ENCODE measurements around the gene ASB16. TPM values are rescaled to one million over a fixed set of nuclear protein-coding genes. Genes with fewer than 3 reads are reported as not detected.
"Not testable (repeated sequence)": the region's sequence is repeated elsewhere in the genome, so short reads cannot be mapped to it uniquely, and the experiment has no call there.

The ASB16 gene
- polyA plus RNA-seq, 1 donor = 26.9 TPM

DNA sequence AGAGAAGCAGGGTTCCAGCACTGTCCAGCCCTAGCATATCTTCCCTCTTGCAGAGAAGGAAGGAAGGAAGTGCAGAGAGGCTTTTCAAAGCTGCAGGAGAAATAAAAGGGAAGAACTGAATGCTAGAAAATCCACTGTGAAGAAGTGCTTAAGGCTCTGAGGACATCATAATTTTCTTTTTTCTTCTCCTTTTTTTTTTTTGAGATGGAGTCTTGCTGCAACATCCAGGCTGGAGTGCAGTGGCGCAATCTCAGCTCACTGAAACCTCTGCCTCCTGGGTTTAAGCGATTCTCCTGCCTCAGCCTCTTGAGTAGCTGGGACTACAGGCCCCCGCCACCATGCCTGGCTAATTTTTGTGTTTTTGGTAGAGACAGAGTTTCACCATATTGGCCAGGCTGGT is 21.4 kb upstream of the ASB16 start:
- not testable (repeated sequence) for DNase-seq

DNA sequence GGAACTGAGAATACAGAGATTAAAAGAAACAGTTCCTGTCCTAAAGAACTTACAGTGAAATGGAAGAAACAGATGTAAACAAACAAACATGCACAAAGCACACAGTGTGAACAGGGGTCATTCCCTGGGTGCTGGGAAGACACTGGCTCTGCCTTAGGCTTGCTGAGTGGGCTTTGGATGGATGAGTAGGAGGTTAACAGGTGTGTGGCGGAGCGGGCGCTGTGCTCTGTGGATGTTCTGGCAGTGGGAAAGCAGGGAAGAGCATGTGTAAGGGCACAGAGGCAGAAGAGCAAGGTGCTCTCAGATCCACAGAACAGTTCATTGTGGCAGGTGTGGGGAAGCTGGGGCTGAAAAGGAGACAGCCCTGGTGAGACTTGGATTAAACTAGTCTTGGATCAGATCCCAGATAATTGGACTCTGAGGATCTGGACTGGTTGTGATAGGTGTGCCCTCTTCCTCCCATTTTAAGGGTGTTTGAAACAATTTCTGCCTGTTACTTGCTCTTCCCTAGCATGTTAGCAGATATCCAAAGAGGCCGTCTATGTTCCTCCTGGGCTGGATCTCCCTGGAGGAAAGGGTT is 20.7 kb upstream of the ASB16 start:
- no peak for DNase-seq

DNA sequence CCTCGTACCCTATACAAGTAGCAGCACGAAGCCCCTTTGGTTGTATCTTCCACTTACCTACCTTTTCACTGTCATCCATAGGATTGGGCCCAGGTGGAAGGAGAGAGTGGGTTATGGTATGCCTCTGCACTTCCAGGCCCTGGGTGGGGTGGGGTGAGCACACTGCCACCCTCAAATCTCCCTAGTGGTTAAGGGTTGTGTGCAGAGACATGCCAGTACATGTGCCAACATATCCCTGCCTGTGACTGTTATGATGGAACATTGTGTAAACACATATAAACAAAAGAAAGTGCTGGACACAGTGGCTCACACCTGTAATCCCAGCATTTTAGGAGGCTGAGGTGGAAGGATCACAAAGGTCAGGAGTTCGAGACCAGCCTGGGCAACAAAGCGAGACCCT is 17.6 kb upstream of the ASB16 start:
- DNase-seq = no peak

DNA sequence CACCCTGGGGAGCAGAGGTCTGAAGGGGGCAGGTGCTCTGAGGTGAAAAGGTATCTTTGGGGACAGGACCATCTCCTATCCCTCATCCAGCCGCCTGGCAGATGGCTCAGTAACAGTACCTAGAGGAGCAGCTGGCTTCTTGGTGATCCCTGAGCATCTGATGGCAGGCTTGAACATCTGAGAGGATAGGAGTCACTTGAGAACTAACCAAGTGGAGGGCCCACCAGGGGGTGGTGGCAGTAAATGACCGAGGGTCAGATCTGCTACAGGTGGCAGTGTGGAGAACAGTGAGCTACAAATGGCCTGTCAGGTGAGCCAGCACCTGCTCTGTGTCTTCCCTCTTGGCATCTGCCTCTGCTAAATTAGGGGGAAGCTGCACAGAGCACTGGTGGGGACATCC is 15.0 kb upstream of the ASB16 start:
- no peak for DNase-seq

DNA sequence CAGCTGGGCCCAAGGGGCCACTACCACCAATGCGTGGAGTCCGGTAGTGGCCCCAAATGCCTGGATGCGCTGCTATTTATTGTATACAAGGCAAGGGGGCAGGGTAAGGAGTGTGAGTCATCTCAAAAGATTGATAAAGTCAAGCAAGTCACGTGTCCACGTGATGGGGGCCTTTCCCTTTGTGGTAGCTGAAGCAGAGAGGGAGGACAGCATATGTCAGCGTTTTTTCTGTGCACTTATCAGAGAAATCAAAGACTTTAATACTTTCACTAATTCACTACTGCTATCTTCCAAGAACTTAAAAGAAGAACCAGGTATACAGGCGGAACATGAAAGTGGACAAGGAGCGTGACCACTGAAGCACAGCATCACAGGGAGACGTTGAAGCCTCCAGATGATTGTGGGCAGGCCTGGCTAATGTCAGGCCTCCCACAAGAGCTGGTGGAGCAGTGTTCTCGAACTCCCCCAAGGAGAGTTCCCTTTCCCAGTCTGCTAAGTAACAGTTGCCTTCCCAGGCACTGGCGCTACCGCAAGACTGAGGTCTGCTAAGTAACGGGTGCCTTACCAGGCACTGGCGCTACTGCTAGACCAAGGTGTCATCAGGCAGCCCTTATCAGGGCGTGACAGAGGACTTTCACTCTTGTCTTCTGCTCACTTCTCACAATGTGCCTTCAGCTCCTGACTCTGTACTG is 10.8 kb upstream of the ASB16 start:
- DNase-seq = no peak

DNA sequence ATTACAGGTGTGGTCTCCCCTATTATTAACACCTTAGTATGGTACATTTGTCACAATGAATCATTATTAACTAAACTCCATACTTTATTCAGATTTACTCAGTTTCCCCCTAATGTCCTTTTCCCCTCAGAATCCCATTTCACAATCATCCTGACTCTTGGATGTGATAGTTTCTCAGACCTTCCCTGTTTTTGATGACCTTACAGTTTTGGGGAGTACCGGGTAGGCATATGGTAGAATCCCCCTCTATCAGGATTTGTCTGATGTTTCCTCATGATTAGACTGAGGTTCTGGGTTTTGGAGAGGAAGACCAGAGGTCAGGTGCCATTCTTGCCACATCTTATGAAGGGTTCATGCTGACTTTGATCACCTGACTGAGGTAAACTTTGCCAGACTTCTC is 6.0 kb upstream of the ASB16 start:
- no peak for DNase-seq

DNA sequence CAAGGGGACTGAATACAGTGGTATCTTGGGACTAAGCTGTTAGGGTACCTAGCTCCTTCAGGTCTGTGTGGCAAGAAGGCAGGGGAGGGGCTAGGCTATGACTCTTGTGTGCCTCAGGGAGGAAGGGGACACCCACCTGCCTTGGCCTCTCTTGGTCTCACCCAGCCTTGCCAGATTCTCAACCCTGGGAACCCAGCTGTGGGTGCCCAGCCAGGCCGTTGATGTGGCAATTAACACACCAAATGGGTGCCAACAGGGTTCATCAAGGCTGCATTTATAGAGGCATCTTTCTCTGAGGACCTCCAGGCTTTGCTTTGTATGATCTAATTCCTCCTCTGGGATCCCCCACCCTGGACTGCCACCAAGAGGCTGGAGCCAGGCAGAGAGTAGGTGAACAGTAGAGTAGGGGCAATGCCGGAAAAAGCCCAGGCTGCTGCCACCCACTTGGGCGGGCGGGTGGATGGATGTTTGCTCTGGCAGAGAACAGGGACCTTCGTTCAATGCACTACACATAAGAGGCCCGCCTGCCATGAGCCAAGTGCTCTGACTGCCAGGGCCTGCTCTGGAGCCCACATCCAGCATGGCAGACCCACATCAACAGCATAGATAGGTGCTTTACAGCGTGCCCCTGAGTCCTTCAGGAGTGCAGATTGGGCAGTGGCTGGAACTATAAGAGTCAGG is 3.2 kb upstream of the ASB16 start:
- DNase-seq = no peak

DNA sequence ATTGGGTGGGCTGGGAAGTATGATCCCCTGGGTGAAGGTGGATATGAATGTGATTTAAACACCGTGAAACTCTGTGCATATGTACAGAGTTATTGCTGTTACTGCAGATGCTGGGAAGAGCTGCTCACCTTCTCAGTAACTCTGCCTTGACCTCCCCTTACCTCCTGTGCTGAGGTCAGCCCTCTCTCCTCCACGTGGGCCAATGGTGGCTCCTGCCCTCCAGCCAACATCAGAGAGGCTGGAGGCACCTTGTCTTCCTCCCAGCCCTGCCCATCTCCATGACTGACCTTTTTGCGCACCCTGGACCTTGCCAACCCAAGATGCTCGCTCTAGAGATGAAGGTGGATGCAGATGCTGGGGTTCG is 387 bp upstream of the ASB16 start:
- DNase-seq = no peak

DNA sequence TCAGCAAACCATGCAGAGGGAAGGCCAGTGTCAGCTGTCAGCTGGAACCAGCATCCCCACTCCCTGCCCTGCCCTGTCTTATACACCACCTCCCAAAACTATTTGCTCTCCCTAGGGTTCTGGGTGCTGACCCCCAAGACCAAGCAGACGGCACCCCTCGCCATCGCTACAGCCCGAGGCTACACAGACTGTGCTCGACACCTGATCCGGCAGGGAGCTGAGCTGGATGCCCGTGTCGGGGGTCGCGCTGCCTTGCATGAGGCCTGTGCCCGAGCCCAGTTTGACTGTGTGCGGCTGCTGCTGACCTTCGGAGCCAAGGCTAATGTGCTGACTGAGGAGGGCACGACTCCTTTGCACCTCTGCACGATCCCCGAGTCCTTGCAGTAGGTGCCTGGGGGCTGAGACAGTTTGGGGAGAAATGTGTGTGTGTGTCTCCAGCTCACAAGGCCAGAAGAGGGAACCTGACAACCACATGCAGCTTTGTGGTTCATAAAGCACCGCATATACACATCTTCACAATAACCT is 1.5 kb downstream of the ASB16 start:
- no peak for DNase-seq

DNA sequence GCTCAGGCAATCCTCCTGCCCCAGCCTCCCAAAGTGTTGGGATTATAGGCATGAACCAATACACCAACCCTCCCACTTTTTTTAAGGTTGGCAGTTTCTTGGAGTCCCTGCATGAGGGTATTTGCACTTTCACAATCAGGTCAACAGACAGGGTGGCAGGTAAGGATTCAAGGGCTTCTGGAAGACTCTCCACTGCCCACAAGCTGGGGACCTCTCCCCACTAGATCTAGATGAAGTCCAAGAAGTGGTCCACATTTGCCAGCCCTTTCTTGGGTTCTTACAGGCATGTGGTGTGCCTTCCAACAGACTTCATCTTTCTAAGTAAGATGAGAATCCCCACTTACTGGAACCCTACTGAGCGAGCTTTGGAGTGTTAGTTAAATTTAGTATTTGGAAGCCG is 3.9 kb downstream of the ASB16 start:
- no peak for DNase-seq

DNA sequence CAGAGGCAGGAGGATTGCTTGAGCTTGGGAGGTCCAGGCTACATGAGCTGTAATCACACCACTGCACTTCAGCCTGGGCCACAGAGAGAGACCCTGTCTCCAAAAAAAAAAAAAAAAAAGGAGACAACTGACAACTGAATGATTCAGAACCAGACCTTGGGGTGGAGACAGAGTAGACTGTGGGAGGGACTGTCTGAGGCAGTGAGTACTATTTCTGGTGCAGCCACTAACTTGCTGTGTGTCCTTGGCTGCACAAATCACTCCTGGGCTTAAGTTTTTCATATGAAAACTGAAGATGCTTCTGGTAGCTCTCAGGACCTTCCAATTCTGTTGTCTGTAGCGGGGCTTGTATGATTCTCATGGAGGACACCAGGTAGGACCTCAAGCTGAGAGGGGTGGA is 5.8 kb downstream of the ASB16 start:
- no peak for DNase-seq

DNA sequence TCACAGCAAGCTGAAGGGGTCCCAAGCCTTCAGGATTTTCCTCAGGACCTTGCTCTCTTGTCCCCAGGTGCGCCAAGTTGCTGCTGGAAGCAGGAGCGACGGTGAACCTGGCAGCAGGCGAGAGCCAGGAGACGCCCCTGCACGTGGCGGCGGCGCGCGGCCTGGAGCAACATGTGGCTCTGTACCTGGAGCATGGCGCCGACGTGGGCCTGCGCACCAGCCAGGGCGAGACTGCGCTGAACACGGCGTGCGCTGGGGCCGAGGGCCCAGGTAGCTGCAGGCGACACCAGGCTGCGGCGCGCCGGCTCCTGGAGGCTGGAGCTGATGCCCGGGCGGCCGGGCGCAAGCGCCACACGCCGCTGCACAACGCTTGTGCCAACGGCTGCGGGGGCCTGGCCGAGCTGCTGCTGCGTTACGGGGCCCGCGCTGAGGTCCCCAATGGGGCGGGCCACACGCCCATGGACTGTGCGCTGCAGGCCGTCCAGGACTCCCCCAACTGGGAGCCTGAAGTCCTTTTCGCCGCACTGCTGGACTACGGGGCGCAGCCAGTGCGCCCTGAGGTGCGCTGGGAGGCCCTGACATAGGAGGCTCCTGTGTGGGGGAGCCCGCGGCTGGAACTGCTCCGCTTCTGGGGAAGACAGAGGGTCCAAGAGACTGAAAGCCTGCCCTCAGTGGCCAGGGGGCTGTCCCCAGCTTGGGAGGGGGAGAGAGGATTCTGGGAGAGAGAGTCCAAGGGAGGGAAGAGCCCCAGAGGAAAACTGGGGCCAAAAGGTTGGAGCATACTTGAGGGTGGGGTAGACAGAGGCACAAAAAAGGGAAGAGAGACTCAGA is 6.4 kb downstream of the ASB16 start:
- DNase-seq = no peak

DNA sequence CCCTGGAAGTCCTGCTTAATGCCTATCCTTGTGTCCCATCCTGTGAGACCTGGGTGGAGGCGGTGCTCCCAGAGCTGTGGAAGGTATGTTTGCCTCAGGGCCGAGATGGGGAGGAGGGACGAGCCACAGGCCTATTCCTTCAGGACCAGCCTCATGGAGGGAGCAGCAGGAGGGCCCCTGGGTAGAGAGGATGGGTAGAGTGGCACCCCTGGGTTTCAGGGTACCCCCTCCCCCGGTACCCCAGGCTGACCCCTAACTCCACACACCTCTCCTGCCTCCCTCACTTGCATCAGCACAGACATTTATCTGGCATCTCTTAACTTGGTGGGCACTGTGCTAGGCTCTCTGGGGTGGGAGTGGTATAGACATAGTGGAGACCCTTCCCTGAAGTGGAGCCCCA is 7.1 kb downstream of the ASB16 start:
- DNase-seq = no peak

DNA sequence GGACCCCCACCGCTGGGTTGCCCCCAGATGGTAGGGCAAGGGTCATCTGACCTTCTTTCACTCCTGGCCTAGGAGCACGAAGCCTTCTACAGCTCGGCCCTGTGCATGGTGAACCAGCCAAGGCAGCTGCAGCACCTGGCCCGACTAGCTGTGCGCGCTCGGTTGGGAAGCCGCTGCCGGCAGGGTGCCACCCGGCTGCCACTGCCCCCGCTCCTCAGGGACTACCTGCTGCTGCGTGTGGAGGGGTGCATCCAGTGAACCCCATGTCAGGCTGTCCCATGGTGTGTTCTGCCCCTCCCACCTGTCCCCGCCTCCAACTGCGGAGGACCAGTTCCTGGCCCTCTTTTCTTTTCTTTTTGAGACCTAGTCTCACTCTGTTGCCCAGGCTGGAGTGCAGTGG is 7.6 kb downstream of the ASB16 start:
- no peak for DNase-seq

DNA sequence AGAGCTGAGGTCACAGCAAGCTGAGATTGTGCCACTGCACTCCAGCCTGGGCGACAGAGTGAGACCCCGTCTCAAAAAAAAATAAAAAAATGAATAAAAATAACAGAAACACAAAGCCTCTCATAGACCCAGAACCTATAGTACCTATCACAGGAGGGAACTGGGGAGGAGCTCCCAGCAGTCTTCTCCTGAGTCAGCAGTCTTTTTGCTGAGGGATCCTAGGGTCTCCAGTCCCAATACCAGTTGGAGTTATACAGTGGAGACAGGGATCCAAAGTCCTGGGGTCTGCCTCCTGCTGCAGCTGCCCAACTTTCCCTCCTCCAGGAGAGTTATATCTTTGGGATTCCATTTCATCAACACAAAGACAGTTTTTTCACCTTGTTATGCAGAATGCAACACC is 12.5 kb downstream of the ASB16 start:
- no peak for DNase-seq

DNA sequence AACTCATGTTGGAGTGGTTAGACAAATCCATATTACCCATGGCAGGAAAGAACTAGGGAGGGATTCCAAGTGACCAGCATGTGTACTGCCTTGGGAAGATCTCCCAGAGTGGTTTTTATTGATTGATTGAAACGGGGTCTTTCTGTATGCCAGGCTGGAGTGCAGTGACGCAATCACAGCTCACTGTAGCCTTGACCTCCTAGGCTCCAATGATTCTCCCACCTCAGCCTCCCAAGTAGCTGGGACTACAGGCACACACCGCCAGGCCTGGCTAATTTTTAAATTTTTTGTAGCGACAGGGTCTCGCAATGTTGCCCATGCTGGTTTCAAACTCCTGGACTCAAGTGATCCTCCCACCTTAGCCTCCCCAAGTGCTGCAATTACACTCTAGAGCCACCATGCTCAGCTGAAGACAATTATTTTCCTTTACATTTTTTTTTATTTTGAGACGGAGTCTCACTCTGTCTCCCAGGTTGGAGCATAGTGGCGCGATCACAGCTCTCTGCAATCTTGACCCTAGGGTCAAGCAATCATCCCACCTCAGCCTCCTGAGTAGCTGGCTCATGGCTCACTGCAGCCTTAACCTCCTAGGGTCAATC is 13.8 kb downstream of the ASB16 start:
- no peak for DNase-seq

DNA sequence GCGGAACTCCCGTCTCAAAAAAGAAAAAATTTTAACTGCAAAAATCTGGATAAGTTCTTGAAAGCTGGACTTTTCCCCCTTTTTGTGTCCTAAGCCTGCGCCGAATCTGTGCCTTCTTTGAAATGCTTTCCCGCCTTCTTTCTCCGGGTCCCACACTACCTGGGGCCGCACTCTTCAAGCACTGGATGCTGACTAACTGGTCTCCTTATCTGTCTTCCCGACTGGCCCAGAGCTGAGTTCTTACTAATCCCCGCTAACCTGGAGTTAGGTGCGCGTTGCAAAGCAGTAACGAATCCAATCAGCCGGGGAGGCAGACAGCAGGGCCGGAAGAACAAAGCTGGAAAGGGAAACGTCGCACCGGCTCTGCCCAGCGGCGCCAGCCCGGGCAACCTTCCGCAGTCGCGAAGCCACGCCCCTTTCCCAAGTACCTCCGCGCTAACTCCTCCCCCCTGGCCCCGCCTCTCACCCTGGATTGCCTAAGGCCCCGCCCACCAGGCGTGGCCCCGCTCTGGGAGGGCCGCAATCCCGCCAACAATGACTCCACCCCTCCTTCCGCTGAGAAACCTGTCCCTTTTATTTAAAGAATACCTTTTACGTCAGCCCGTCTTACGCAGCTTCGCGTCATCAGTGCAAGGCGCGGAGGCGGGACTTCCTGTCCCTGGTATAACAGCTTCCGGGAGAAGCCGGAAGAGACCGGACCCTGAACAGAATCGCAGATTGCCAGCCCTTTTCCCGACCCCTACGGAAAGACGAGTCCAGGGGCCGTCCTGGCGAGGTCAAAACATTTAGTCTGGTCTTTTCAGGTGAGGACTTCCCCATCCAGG is 16.0 kb downstream of the ASB16 start, which contains the start of gene TMUB2:
TMUB2 (plus strand) TSS at position 666 of the 824 bp plus-strand sequence. CDS start 737 bp downstream, outside the sequence.
- peak; percentile 99 for DNase-seq

DNA sequence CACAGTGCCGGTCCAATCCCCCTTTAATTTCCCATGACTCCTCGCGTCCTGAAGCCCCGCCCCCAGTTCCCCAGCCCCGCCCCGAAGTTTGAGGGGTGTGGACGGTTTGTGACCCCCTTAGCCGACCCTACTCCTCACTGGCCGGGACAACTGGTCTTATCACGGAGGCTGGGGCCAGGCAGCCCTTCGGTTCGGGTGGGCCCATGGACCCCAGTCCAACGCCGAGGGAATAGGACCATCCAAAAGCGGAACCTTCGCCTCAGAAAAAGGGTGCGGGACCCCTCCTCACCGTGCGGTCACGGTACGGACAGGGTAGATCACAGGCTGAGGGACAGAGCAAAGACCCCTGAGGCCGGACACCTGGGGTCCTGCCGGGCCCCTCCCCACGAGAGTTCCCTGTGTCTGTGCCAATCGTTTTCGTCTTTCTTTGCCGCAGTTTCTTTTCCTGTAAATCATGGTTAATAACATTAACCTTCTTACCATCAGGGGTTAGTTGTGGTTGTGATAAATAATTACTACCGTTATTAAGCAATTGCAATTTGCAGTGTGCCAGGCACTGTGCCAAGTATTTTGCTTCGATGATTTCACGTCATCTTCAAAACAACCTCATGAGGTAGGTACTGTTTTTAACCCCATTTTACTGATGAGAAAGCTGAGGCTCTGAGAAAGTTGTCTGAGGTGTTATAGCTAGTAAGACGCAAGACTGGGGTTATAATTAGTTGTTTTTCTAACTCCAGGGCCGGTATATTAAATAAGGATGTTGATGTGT is 16.8 kb downstream of the ASB16 start:
- no peak for DNase-seq

DNA sequence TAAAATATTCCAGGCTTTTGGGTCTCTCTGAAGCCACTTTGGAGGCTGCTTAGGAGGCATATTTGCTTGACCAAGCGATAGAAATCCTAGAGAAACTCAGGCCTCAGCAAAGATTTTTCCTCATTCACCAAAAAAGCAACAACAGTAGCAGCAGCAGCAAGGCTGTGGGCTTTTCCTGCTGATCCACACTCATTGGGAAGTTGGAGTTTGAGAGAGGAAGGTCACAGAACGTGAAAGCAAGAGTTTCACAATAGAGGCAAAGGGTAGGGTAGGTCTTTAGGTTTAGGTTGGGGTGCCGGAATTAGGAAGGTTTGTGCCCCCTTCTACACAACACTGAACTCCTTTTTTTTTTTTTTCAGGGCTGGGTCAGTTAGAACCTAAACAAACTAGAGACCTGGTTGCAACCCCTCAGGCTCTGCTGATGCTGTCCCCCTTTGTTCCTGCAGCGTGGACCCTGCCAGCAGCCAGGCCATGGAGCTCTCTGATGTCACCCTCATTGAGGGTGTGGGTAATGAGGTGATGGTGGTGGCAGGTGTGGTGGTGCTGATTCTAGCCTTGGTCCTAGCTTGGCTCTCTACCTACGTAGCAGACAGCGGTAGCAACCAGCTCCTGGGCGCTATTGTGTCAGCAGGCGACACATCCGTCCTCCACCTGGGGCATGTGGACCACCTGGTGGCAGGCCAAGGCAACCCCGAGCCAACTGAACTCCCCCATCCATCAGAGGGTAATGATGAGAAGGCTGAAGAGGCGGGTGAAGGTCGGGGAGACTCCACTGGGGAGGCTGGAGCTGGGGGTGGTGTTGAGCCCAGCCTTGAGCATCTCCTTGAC is 18.3 kb downstream of the ASB16 start:
- DNase-seq = no peak

DNA sequence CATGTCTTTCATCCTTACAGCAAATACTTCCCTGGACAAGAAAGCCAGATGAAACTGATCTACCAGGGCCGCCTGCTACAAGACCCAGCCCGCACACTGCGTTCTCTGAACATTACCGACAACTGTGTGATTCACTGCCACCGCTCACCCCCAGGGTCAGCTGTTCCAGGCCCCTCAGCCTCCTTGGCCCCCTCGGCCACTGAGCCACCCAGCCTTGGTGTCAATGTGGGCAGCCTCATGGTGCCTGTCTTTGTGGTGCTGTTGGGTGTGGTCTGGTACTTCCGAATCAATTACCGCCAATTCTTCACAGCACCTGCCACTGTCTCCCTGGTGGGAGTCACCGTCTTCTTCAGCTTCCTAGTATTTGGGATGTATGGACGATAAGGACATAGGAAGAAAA is 20.0 kb downstream of the ASB16 start:
- no peak for DNase-seq

Measured in hindlimb muscle (tissue), 1 donor.